HL-60 (cell line): ENCODE measurements around the gene TNKS1BP1.

Source experiments
- CTCF ChIP-seq: IDR thresholded peaks from one replicate; pipeline ENCODE4 v1.5.1; 2011; ENCODE audit warnings: low read length, control low read depth, inconsistent platforms; ENCODE audit not compliant: insufficient read depth
- GABPA ChIP-seq: IDR thresholded peaks from 2 replicates; pipeline ENCODE4 v1.6.1; 2012; ENCODE audit warnings: low read depth
- POLR2AphosphoS5 ChIP-seq: IDR thresholded peaks from 2 replicates; pipeline ENCODE4 v1.6.1; 2012; ENCODE audit warnings: low read depth
- SPI1 ChIP-seq: IDR thresholded peaks from 2 replicates; pipeline ENCODE4 v1.6.1; 2012; ENCODE audit warnings: low read depth, mild to moderate bottlenecking, borderline replicate concordance
- TF ChIP-seq, protein P1 (sequence below): IDR thresholded peaks from 2 replicates; pipeline ENCODE4 v1.6.1; 2012; ENCODE audit warnings: low read depth; ENCODE audit not compliant: insufficient replicate concordance

DNA sequence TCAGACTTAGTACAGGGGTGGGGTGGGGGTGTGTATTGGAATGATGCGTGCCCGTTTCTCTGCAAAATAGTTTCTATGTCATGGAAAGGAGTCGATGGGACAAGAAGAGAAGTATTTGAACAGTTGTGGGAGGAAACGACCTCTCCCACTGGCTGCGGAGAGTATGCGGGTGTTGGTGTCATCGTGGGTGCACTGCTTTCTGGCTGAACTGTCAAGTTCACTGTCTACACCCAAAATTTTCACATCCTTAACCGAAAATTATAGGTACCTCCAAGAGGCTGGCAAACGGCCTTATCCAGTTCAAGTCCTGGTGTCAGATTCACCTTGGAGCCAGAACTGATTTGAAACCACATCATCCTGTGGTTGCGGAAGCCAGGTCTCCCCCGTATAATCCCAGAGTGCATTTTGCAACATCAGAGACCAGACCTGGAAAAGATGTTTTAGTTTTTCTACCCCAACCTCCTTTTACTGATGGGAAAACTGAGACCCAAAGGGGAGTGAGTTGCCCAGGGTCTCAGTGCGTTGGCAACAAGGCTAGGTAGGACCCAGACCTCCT is 11.4 kb upstream of the TNKS1BP1 start:
- TF ChIP-seq CTCF: no peak
- TF ChIP-seq, protein P1, sequence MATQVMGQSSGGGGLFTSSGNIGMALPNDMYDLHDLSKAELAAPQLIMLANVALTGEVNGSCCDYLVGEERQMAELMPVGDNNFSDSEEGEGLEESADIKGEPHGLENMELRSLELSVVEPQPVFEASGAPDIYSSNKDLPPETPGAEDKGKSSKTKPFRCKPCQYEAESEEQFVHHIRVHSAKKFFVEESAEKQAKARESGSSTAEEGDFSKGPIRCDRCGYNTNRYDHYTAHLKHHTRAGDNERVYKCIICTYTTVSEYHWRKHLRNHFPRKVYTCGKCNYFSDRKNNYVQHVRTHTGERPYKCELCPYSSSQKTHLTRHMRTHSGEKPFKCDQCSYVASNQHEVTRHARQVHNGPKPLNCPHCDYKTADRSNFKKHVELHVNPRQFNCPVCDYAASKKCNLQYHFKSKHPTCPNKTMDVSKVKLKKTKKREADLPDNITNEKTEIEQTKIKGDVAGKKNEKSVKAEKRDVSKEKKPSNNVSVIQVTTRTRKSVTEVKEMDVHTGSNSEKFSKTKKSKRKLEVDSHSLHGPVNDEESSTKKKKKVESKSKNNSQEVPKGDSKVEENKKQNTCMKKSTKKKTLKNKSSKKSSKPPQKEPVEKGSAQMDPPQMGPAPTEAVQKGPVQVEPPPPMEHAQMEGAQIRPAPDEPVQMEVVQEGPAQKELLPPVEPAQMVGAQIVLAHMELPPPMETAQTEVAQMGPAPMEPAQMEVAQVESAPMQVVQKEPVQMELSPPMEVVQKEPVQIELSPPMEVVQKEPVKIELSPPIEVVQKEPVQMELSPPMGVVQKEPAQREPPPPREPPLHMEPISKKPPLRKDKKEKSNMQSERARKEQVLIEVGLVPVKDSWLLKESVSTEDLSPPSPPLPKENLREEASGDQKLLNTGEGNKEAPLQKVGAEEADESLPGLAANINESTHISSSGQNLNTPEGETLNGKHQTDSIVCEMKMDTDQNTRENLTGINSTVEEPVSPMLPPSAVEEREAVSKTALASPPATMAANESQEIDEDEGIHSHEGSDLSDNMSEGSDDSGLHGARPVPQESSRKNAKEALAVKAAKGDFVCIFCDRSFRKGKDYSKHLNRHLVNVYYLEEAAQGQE: no peak
- TF ChIP-seq POLR2AphosphoS5: 0 out of 2 replicates have a peak, but pooled peaks have one; percentile 5
- TF ChIP-seq GABPA: no peak
- TF ChIP-seq SPI1: no peak
